HG03571 (cell line): ENCODE results near the gene ABHD15.
A peak's percentile ranks its signal among the peaks of the same experiment; 100 is the strongest.

Experiments used
- ATAC-seq: cut with Tn5 transposase; IDR thresholded peaks from one replicate; pipeline ENCODE4 v1.9.1; 2021; ENCODE audit not compliant: unreplicated experiment

The ABHD15 gene

GRCh38 chr17:29583324-29584248 lies 16.7 kb upstream of the ABHD15 start:
- no peak for ATAC-seq

- no peak for ATAC-seq
Measured at GRCh38 chr17:29582772-29583171, 15.9 kb upstream of the ABHD15 start.

- ATAC-seq = no peak
Measured at GRCh38 chr17:29582254-29582765, 15.5 kb upstream of the ABHD15 start.

- no peak for ATAC-seq
Measured at GRCh38 chr17:29581583-29582253, 14.9 kb upstream of the ABHD15 start.

GRCh38 chr17:29579866-29580771 lies 13.3 kb upstream of the ABHD15 start:
- peak; percentile 45 for ATAC-seq

- no peak for ATAC-seq
Measured at GRCh38 chr17:29578626-29579485, 12.0 kb upstream of the ABHD15 start.

GRCh38 chr17:29577385-29578211 lies 10.8 kb upstream of the ABHD15 start:
- no peak for ATAC-seq

- ATAC-seq = no peak
Measured at GRCh38 chr17:29577001-29577370, 10.1 kb upstream of the ABHD15 start.

GRCh38 chr17:29576214-29577000 lies 9.6 kb upstream of the ABHD15 start:
- no peak for ATAC-seq

- ATAC-seq = no peak
Measured at GRCh38 chr17:29575511-29576213, 8.8 kb upstream of the ABHD15 start.

GRCh38 chr17:29574732-29575510 lies 8.1 kb upstream of the ABHD15 start:
- no peak for ATAC-seq

- no peak for ATAC-seq
Measured at GRCh38 chr17:29573871-29574731, 7.3 kb upstream of the ABHD15 start.

- no peak for ATAC-seq
Measured at GRCh38 chr17:29573558-29573869, 6.7 kb upstream of the ABHD15 start.

GRCh38 chr17:29572691-29573557 lies 6.1 kb upstream of the ABHD15 start:
- ATAC-seq = peak; percentile 38
